Mucosa of descending colon (tissue), 3 donors: ENCODE results near the gene ZBTB20. TPM values are rescaled to one million over a fixed set of nuclear protein-coding genes. Genes with fewer than 3 reads are reported as not detected.

Experiments used
- ATAC-seq: fragments of 200-7000 bp; cut with Tn5 transposase; one replicate; pipeline ENCODE4 v1.9.1; 2020; ENCODE audit warnings: mild to moderate bottlenecking, moderate library complexity
- DNase-seq, 3 donors: peaks; one replicate each; pipeline ENCODE4 v3.0.0-alpha.2; 2020
- H3K36me3 ChIP-seq: fragments of 200-600 bp; one replicate; pipeline ENCODE4 v1.8.0; 2021; ENCODE audit warnings: low read depth, mild to moderate bottlenecking
- H3K4me1 ChIP-seq: fragments of 200-600 bp; one replicate; pipeline ENCODE4 v1.8.0; 2021; ENCODE audit warnings: low read depth, mild to moderate bottlenecking
- H3K4me3 ChIP-seq: fragments of 200-600 bp; one replicate; pipeline ENCODE4 v1.8.0; 2021; ENCODE audit warnings: mild to moderate bottlenecking
- H3K9me3 ChIP-seq: fragments of 200-600 bp; one replicate; pipeline ENCODE4 v1.8.0; 2021; ENCODE audit warnings: mild to moderate bottlenecking
- intact Hi-C, 2 donors: fragments of 100-400 bp; cut with DNase I in 1 of 2; cut with micrococcal nuclease in 1 of 2; formaldehyde crosslinking; loops; one replicate each; pipeline versions ENCODE4 v1.11.0 to v1.11.1; 2022; cut with DNase I, micrococcal nuclease
- total RNA-seq, 3 donors: library from RNA; stranded (reverse); fragmentation: NEBNext Ultra II Directional in 2 of 3; extraction: Animal tissue kit (Norgen Biotek cat#: 25700) in 2 of 3; gene quantifications; one replicate each; pipeline versions ENCODE4 v1.2.1 to v1.2.4, GENCODE V29; 2021 to 2023
- TF ChIP-seq, protein P1 (sequence below): fragments of 200-600 bp; IDR thresholded peaks from one replicate; pipeline ENCODE4 v1.8.0; 2022; ENCODE audit warnings: antibody characterized with exemption, mild to moderate bottlenecking
- donor health status: DM: no; HTN: no; CAD: no; lungs with moderate emphysema.
- donor health status: DM: no; HTN: no; CAD: no.
- donor health status: DM: no; HTN: yes; CAD: no.

ZBTB20 gene
- total RNA-seq, 3 donors from 2014 or later, result 30.6 to 85.6 (median 37.3) TPM

DNA sequence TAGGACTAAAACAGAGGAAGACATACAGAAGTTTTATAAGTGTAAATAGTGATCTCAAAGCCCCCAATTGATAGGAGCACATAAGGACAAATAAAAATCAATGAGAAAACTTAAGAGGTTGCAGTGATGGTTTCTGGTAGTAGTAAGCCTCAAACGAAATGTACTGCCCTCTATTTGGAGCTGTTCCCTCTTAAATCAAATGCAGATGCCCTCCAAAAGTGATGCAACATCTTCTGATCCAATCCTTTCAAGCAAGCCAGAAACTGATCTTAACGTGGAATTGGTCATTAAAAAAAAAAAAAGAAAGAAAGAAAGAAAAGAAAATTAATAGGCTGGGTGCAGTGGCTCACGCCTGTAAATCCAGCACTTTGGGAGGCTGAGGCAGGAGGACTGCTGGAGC lies 259.3 kb downstream of the ZBTB20 start:
- Histone ChIP-seq H3K4me3 (no peak overlapping the region), H3K36me3 (no peaks in the 10 kb centered on the region), H3K9me3 (no peaks in the 10 kb centered on the region), H3K4me1 (peaks cover 8% of the 10 kb centered on the region)
- DNase-seq (no peak), ATAC-seq (no peak)
- intact Hi-C loops, result no loop called here
- TF ChIP-seq, protein P1, sequence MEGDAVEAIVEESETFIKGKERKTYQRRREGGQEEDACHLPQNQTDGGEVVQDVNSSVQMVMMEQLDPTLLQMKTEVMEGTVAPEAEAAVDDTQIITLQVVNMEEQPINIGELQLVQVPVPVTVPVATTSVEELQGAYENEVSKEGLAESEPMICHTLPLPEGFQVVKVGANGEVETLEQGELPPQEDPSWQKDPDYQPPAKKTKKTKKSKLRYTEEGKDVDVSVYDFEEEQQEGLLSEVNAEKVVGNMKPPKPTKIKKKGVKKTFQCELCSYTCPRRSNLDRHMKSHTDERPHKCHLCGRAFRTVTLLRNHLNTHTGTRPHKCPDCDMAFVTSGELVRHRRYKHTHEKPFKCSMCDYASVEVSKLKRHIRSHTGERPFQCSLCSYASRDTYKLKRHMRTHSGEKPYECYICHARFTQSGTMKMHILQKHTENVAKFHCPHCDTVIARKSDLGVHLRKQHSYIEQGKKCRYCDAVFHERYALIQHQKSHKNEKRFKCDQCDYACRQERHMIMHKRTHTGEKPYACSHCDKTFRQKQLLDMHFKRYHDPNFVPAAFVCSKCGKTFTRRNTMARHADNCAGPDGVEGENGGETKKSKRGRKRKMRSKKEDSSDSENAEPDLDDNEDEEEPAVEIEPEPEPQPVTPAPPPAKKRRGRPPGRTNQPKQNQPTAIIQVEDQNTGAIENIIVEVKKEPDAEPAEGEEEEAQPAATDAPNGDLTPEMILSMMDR, result no peak

DNA sequence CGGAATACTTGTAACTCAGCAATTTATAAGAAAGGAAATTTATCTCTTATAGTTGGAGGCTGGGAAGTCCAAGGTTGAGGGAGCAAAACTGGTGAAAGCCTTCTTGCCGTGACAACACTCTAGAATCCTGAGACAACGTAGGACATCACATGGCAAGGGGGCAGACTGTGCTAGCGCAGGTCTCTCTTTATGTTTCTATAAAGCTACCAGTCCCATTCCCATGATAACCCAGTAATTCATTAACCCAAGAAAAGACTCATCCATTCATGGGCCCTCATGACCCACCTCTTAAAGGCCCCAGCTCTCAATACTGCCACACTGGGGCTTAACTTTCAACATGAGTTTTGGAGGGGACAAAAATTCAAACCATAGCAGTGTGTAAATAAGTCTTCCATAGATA lies 260.2 kb downstream of the ZBTB20 start:
- no peak for ATAC-seq
- Histone ChIP-seq H3K9me3 (no peaks in the 10 kb centered on the region), H3K4me1 (peaks cover under 1% of the 10 kb centered on the region), H3K36me3 (no peaks in the 10 kb centered on the region), H3K4me3 (no peak overlapping the region)
- no peak for DNase-seq
- TF ChIP-seq, protein P1, result no peak
- intact Hi-C loops, result no loop called here

DNA sequence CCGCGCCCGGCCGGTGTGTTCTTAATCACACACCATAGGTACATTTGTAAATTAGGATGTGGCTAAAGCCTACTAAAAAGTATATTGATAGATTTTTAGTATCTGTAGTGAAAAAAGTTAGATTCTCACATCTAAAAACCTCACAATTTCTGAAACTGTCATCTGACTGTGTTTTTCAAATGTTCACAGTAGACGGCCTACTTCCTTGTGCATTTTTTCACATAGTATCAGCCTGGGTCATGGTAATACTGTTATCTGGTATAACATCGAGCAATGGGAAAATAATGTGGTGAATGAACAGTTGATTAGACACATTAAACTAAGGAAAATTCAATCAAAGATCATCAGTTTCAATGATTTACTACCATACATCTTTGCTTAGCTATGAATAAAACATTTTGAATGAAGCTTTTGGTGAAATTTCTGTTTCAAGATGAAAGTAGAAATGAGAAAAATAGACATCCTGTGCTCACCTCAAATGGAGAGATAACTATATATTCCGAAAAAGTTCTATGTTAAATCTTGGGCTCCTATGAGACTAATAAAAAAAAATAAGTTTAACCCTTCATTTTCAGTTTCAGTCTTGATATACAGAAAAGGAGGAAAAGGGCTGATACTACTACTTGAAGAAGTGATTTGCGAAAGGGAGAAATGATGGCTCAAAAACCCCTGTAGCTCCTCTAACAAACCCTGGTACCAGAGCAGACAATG lies 262.7 kb downstream of the ZBTB20 start:
- DNase-seq (no peak), ATAC-seq (no peak)
- H3K4me1 ChIP-seq, result no peaks in the 10 kb centered on the region
- H3K9me3 ChIP-seq, result no peaks in the 10 kb centered on the region
- H3K4me3 ChIP-seq, result no peak overlapping the region
- no peaks in the 10 kb centered on the region for H3K36me3 ChIP-seq
- TF ChIP-seq, protein P1, result no peak
- intact Hi-C loops, result no loop called here

DNA sequence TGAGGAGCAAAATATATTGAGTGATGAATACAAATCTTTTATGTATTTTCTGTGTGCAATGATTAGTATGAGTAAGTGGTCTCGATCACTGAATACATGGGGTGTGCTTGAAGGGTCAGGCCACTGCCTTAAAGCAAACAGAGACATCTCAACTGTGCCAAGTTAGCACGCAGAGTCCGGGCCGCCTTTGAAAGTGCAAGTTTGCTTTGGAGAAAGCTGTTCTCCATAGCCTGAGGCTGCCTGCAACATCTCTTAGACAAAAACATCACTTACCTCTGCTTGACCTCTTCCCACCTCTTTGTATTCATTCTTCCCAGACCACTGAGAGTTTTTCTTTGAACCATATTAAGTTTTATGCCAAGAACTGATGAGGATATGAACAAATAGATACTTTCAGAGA lies 267.0 kb downstream of the ZBTB20 start:
- Histone ChIP-seq H3K36me3 (no peaks in the 10 kb centered on the region), H3K4me1 (no peaks in the 10 kb centered on the region), H3K9me3 (no peaks in the 10 kb centered on the region), H3K4me3 (no peak overlapping the region)
- TF ChIP-seq, protein P1, result no peak
- DNase-seq (no peak), ATAC-seq (no peak)
- intact Hi-C loops, result no loop called here

DNA sequence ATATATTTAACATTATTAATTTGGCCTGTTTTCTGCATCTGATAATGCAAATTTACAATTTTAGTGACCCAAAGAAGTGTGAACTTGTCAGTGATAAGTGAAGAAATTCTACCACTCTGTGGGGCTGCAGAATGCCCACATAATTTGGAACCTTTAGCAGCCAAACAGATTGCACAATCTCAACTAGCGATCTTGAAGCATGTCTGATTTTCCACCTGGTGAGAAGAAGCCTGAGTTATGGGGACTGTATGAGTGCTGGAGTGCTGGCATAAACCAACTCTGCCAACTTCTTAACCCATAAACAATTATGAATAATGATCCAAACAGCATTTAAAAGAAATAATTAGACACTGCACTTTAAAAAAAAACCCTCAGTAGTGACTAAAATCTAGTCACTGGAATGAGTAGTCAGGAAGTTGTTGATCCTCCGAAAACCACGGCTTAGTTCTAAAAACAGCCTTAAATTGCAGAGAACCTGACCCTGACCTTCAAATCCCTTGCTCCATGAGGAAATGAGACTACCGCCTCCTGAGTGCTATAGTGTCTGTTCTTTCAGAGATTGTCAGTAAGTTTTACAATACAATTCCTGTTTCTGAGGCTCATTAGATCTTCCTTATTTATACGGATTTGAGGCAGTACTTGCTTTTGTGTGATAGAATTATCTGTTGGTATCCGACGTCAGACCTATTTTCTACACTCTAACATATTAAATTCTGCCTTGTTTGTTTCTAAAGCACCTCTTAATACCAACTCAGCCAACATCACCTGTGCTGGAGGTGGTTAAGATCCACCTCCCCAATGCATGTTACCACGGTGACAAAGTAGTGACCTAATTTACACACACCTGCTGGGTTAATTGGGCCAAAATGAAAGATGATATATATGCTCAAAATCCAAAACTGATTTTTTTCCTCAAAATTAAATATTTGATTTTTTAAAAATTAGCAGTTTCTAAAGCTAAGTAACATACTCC lies 267.7 kb downstream of the ZBTB20 start:
- intact Hi-C loops, result no loop called here
- H3K4me3 ChIP-seq, result no peak overlapping the region
- no peak for DNase-seq
- TF ChIP-seq, protein P1, result no peak
- H3K4me1 ChIP-seq, result no peaks in the 10 kb centered on the region
- H3K36me3 ChIP-seq, result no peaks in the 10 kb centered on the region
- no peaks in the 10 kb centered on the region for H3K9me3 ChIP-seq
- ATAC-seq, result no peak
